Activated T-helper 1 cell treated with anti-CD3 and anti-CD28 coated beads, Interleukin-12 subunit alpha, Interleukin-12 subunit beta, Interleukin-2, Interleukin-4 antibody, amounts not matched to agents 30 ng/mL and 10 ng/mL and 1 ng/mL, durations not matched to agents 14 hours and 24 hours and 36 hours (primary cell): ENCODE results near the gene PRRT3. TPM values are rescaled to one million over a fixed set of nuclear protein-coding genes. Genes with fewer than 3 reads are reported as not detected.
"Not testable (repeated sequence)": the region's sequence is repeated elsewhere in the genome, so short reads cannot be mapped to it uniquely, and the experiment has no call there.

ENCODE experiments used
- DNase-seq: peaks from one replicate; pipeline ENCODE4 v3.0.0; 2021; ENCODE audit warnings: low spot score
- H3K27ac Mint-ChIP-seq: one replicate; pipeline ENCODE4 v1.8.0; 2021; ENCODE audit warnings: mild to moderate bottlenecking, mixed read lengths
- H3K27me3 Mint-ChIP-seq: one replicate; pipeline ENCODE4 v1.8.0; 2022; ENCODE audit warnings: mild to moderate bottlenecking, moderate library complexity, mixed read lengths; ENCODE audit not compliant: insufficient read depth
- H3K36me3 Mint-ChIP-seq: one replicate; pipeline ENCODE4 v1.8.0; 2021; ENCODE audit warnings: low read depth, mixed read lengths
- H3K4me1 Mint-ChIP-seq: one replicate; pipeline ENCODE4 v1.8.0; 2021; ENCODE audit warnings: low read depth, mixed read lengths
- H3K4me3 Mint-ChIP-seq: one replicate; pipeline ENCODE4 v1.8.0; 2021; ENCODE audit warnings: mild to moderate bottlenecking, moderate library complexity, mixed read lengths
- H3K9me3 Mint-ChIP-seq: one replicate; pipeline ENCODE4 v1.8.0; 2021; ENCODE audit warnings: mixed read lengths
- intact Hi-C: fragments of 100-400 bp; cut with micrococcal nuclease; formaldehyde crosslinking; loops from one replicate; pipeline ENCODE4 v1.15.1; 2024
- total RNA-seq: library from RNA; stranded (reverse); gene quantifications from 2 replicates; pipeline ENCODE4 v1.2.3, GENCODE V29; 2022

The PRRT3 gene
- total RNA-seq, 1 donor from 2014 or later = 16.4 TPM

DNA sequence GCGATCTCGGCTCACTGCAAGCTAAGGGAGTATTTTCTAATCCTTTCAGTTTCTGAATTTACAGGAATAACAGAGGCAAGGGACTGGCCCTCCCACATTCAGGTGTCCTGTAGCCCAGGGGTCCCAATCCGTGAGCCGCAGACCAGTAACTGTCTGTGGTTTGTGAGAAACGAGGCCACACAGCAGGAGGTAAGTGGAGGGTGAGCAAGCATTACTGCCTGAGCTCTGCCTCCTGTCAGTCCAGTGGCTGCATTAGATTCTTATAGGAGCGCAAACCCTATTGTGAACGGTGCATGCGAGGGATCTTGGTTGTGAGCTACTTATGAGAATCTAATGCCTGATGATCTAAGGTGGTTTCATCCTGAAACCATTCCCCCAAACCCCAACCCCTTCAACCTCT, 40.3 kb downstream of the PRRT3 start:
- no peak overlapping the region for H3K27ac Mint-ChIP-seq
- no peak for DNase-seq
- intact Hi-C loops = loop anchor here (5.0 kb wide), 1 partner anchor 50 kb away; no protein-coding TSS in a partner anchor
- no peak overlapping the region for H3K4me3 Mint-ChIP-seq
- no peaks in the 10 kb centered on the region for H3K9me3 Mint-ChIP-seq
- H3K36me3 Mint-ChIP-seq = no peaks in the 10 kb centered on the region
- H3K4me1 Mint-ChIP-seq = peaks cover 26% of the 10 kb centered on the region
- peaks cover 2% of the 10 kb centered on the region for H3K27me3 Mint-ChIP-seq

DNA sequence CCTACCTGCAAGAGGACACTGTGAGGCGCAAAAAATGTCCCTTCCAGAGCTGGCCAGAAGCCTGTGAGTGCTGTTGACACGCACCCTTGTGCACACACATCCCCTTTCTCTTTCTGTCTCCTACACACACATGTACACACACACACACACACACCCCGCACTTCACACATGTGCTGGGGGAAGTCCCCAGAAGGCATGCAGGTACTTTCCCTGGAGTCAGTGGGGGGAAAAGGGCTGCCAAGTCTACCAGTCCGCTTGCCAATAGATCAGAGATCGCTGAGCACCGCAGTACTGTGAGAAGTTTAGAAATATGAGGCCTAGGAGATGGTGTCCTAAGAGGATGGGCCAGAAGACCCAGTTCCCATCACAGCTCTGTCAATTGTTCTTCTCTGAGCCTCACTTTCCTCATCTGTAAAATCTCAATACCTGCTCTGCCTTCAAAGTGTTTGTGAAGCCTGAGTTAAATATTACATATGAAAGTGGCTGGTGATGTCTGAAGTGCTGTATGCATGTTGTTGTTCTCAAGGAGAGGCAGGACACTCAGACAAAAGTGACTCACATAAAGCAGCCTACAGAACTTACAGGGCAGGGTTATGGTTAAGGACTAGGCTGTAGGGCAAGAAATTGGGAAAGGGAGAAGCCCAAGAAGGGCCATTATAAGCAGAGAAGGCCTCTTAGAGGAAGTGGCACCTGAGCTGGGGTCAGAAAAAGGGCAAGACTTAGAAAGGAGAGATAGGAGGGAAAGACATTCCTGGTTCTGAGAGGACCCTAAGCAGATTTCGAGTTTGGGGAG, 42.8 kb downstream of the PRRT3 start:
- Mint-ChIP-seq H3K27me3 (no peaks in the 10 kb centered on the region), H3K36me3 (no peaks in the 10 kb centered on the region), H3K9me3 (no peaks in the 10 kb centered on the region), H3K27ac (peak overlapping the region; percentile 29), H3K4me1 (peaks cover 20% of the 10 kb centered on the region), H3K4me3 (no peak overlapping the region)
- intact Hi-C loops = loop anchor here (5.0 kb wide), 1 partner anchor 47 kb away; no protein-coding TSS in a partner anchor
- DNase-seq = no peak

DNA sequence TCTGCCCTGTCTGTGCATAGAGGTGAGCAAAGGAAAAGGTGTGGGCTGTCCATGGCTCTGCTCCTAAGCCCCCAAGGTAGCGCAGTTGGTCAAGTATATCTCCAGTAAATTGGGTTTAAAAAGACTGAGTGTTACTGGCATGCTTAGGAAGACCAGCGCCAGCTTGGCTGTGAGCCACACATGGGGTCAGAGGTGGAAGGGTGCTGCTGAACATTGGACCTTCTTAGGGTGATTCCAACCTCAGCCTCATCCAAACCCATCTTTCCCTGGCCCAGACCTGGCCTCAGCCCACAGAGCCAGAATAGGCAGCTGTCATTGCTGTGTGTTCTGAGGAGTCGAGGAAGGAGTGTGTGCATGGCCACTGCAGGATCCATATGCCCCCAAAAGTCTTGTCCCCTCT, 43.9 kb downstream of the PRRT3 start:
- H3K9me3 Mint-ChIP-seq = no peaks in the 10 kb centered on the region
- H3K27me3 Mint-ChIP-seq = no peaks in the 10 kb centered on the region
- intact Hi-C loops = no loop called here
- peaks cover 28% of the 10 kb centered on the region for H3K4me1 Mint-ChIP-seq
- no peaks in the 10 kb centered on the region for H3K36me3 Mint-ChIP-seq
- DNase-seq = no peak
- H3K4me3 Mint-ChIP-seq = no peak overlapping the region
- H3K27ac Mint-ChIP-seq = no peak overlapping the region

DNA sequence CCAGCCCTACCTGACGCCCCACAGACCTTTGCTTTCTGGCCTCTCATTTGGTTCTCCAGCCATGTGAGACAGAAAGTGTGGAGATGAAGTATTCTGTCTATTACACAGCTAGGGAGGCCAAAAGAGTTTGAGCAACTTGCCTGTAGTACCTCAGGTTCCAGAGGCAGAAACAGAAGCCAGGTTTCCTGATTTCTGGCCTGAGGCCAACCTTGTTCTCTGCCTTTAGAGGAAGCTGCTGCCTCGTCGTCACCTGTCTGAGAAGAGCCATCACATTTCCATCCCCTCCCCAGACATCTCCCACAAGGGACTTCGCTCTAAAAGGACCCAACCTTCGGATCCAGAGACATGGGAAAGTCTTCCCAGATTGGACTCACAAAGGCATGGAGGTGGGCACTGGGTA, 45.7 kb downstream of the PRRT3 start:
- no peak for DNase-seq
- intact Hi-C loops = no loop called here
- no peak overlapping the region for H3K27ac Mint-ChIP-seq
- H3K27me3 Mint-ChIP-seq = no peaks in the 10 kb centered on the region
- H3K4me3 Mint-ChIP-seq = no peak overlapping the region
- H3K9me3 Mint-ChIP-seq = no peaks in the 10 kb centered on the region
- peaks cover 37% of the 10 kb centered on the region for H3K4me1 Mint-ChIP-seq
- H3K36me3 Mint-ChIP-seq = no peaks in the 10 kb centered on the region

DNA sequence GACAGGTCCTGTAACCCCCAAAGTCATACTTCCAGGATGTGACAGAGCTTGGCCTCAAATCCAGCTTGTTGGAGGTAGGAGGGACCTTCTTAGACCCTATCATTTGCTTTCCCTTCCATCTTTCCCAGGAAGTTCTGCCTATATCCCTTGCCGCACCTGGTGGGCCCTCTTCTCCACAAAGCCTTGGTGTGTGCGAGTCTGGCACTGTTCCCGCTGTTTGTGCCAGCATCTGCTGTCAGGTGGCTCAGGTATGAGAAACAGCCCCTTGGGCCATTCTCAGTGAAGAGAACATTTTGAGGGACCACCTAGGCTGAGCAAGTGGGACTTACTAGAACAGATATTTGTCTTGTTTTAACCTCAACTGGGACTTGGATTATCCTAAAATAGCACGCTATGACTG, 48.3 kb downstream of the PRRT3 start:
- no peak for DNase-seq
- Mint-ChIP-seq H3K36me3 (no peaks in the 10 kb centered on the region), H3K4me1 (peaks cover 32% of the 10 kb centered on the region), H3K27ac (no peak overlapping the region), H3K4me3 (peak overlapping the region; percentile 19), H3K27me3 (no peaks in the 10 kb centered on the region), H3K9me3 (no peaks in the 10 kb centered on the region)
- intact Hi-C loops = loop anchor here (1.0 kb wide), 1 partner anchor 12 kb away; no protein-coding TSS in a partner anchor

DNA sequence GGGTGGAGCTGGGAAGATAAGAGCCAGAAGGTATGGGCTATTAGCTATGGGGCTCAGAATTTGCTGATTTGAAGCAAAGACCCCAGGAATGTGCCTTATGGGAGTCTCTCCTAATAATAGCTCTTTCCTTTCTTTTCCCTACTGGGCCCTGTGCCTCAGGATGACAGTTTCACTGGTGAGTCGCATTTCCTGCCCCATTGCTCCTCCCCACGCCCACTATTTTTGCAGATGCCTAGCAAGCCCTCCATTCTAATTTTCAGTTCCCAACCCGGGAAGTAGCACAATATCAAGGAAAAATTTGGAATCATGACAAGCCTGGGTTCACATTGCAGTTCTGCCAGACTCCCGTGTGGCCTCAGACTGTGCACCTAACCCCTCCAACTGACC, 49.0 kb downstream of the PRRT3 start:
- Mint-ChIP-seq H3K4me1 (peaks cover 37% of the 10 kb centered on the region), H3K27me3 (no peaks in the 10 kb centered on the region), H3K27ac (peak overlapping the region; percentile 90), H3K9me3 (no peaks in the 10 kb centered on the region), H3K4me3 (peak overlapping the region; percentile 74), H3K36me3 (no peaks in the 10 kb centered on the region)
- intact Hi-C loops = loop anchor here (1.0 kb wide), 1 partner anchor 13 kb away; no protein-coding TSS in a partner anchor
- DNase-seq = no peak

DNA sequence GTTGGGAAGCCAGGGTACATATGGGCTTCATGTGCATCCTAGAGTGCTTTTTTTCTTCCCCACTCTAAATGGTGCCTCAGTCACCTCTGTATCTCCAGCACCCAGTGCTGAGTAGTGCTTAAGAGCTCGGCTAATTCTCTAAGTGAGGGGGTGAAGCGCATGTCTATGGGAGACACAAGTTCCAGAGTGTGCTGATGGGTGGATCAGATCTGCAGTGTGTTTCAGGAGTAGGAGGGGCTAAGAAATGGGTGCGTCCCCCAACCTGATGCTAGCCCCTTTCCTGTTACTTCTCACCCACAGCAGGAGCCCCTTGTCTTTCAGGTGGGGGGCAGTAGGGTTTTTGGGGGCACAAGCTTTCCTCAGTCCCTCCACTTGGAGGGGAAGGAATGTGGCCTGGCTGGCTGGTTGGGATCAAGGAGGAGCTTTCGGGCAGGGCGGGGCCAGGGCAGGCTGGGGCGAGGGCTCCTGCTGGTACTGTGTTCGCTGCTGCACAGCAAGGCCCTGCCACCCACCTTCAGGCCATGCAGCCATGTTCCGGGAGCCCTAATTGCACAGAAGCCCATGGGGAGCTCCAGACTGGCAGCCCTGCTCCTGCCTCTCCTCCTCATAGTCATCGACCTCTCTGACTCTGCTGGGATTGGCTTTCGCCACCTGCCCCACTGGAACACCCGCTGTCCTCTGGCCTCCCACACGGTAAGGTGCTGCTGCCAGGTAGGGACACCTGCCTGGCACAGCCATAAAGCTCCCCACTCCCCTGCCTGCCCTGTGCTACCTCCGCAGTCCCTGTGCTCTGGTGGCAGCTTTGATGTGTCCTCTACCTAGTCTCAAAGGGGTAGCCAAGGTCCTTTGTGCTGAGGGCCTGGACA, 49.6 kb downstream of the PRRT3 start, which contains the start of gene IL17RE:
Gene IL17RE (plus strand): TSS at position 477 of the 866 bp plus-strand sequence. CDS start 85 bp downstream, at position 562.
- peak within 1 kb of the TSS; percentile 74 for H3K4me3 Mint-ChIP-seq

DNA sequence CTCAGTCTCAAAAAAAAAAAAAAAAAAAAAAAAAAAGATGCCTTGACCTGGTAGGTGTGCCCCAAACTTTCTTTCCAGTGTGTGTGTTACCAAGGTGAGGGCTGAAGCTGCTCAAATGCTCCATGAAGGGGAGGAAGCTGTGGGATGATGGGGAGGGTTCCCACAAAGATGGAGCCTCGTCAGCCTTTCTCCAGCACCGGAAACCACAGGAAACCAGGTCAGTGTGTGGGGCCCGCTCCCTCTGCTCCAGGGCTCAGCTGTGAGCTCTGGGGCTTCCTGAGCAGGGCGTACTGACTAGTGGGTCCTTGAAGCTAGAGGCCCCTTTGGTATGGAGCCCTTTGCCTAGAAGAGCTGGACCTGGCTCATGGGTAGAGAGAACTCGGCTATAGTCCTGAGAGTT, 50.2 kb downstream of the PRRT3 start:
- Mint-ChIP-seq H3K27me3 (no peaks in the 10 kb centered on the region), H3K36me3 (no peaks in the 10 kb centered on the region), H3K4me1 (peaks cover 42% of the 10 kb centered on the region), H3K4me3 (peak overlapping the region; percentile 74), H3K9me3 (no peaks in the 10 kb centered on the region), H3K27ac (peak overlapping the region; percentile 71)
- DNase-seq = peak; percentile 36
- intact Hi-C loops = loop anchor here (1.0 kb wide), 1 partner anchor 12 kb away; the partner anchor contains the start of gene JAGN1

More for the DNA sequence above, 49.6 kb downstream of the PRRT3 start, which contains the start of gene IL17RE:
- Mint-ChIP-seq H3K4me1 (peaks cover 42% of the 10 kb centered on the region), H3K27me3 (no peaks in the 10 kb centered on the region), H3K27ac (peak within 1 kb of the TSS; percentile 90), H3K9me3 (no peaks in the 10 kb centered on the region), H3K36me3 (no peaks in the 10 kb centered on the region)
- intact Hi-C loops = loop anchor here (1.0 kb wide), 2 partner anchors 12 to 14 kb away; partner anchors contain the start of gene JAGN1
- no peak for DNase-seq

DNA sequence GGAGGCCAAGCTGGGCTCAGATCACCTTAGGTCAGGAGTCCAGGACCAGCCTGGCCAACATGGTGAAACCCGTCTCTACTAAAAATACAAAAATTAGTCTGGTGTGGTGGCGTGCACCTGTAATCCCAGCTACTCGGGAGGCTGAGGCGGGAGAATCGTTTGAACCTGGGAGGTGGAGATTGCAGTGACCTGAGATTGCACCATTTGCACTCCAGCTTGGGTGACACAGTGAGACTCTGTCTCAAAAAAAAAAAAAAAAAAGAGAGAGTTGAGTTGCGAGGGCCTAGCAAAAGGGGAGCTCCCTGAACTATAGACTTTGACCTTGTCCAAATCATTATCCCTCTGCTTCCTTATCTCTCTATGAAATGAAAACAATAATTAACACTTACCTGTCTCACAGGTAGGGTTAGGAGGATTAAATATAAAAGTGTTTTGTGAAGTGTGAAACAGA, 51.2 kb downstream of the PRRT3 start:
- Mint-ChIP-seq H3K27ac (peak overlapping the region; percentile 22), H3K4me1 (peaks cover 47% of the 10 kb centered on the region), H3K4me3 (peak overlapping the region; percentile 23)
- H3K27me3 Mint-ChIP-seq, H3K36me3 Mint-ChIP-seq, DNase-seq, intact Hi-C loops, H3K9me3 Mint-ChIP-seq: not testable (repeated sequence)

DNA sequence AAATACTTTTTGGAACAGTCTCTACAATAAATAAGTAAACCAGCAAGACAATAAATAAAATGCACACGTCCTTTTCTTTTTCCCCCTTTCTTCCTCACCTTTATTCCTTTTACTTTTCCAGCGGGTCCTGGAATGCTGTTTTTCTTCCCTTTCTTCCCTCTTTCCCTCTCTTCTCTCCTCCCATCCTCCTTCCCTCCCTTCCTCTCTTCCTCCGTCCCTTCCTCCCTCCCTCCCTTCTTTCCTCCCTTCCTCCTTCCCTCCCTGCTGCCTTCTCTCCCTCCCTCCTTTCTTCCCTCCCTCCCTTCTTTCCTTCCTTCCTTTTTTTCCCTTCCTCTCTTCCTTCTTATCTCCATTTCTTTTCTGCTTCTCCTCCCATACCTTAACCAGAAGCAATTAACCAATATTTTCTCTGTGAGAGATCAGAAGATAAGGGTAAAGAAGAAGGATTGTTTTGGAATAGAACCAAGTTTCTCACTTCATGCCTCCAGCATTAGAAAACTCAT, 52.9 kb downstream of the PRRT3 start:
- peaks cover 9% of the 10 kb centered on the region for H3K36me3 Mint-ChIP-seq
- peaks cover 54% of the 10 kb centered on the region for H3K4me1 Mint-ChIP-seq
- no peak for DNase-seq
- no peaks in the 10 kb centered on the region for H3K9me3 Mint-ChIP-seq
- no peak overlapping the region for H3K4me3 Mint-ChIP-seq
- intact Hi-C loops = no loop called here
- no peaks in the 10 kb centered on the region for H3K27me3 Mint-ChIP-seq
- H3K27ac Mint-ChIP-seq = no peak overlapping the region

DNA sequence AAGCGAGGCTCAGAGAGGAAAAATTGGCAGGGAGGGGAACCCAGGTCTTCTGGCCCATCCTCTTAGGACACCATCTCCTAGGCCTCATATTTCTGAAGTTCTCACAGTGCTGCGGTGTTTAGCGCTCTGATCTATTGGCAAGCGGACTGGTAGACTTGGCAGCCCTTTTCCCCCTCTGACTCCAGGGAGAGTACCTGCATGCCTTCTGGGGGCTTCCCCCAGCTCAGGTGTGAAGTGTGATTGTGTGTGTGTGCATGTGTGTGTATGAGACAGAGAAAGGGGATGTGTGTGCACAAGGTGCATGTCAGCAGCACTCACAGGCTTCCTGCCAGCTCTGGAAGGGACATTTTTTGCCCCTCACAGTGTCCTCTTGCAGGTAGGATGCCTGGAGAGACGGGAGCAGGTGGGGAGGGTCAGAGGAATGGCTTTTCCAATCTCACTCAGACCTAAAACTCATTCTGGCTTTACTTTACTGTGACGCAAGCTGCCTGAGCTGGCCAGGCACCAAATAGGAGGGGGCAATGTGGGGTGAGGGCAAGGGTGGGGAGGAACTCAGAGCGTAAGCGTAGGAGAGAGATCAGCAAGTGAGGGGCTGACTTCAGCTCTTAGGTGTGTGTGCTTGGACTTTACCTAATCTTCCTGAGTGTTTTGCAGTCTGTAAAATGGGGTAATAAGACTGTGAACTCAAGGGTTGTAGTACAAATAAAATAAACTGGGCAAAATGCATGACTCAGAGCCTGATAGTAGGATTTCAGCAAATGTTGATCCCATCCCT, 53.6 kb downstream of the PRRT3 start:
- Mint-ChIP-seq H3K27ac (no peak overlapping the region), H3K9me3 (no peaks in the 10 kb centered on the region), H3K36me3 (peaks cover 16% of the 10 kb centered on the region), H3K4me1 (peaks cover 56% of the 10 kb centered on the region), H3K4me3 (no peak overlapping the region), H3K27me3 (no peaks in the 10 kb centered on the region)
- DNase-seq = no peak
- intact Hi-C loops = no loop called here
